Measurements from ENCODE around the gene LRRC28.

LRRC28 gene

DNA sequence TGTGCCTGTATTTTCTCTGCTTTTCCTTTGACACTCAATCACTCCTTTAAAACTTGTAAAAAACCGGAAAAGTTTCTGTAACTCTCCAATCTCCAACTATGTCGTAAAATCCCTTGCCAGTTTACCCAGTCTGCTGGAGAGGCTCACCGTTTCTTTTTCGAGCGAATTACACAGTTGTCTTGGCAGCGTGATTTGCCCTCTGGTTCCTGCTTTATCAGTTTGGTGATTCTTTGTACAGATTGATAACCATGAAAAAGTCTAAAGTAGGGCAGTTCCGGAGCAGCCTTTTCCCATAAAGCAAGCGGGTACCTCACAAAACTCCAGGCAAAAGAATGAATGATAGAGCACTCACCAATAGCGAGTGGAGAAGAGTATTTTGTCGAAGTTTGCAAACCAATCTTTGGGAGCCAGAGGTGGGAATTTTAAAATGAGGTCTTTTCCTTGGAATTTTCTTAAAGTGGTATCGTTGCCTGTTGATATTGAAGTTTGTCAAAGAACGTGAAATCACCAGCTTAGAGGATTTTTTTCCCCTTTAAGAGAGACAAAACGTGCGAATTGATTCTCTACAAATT lies 1.9 kb upstream of the LRRC28 start, which contains the start of gene TTC23:
Gene TTC23, minus strand, starts transcription at position 312 of the 572 bp plus-strand sequence. CDS start 20,869 bp downstream, outside the sequence.
- DNase-seq (ENCODE audit: low spot score), result no peak

DNA sequence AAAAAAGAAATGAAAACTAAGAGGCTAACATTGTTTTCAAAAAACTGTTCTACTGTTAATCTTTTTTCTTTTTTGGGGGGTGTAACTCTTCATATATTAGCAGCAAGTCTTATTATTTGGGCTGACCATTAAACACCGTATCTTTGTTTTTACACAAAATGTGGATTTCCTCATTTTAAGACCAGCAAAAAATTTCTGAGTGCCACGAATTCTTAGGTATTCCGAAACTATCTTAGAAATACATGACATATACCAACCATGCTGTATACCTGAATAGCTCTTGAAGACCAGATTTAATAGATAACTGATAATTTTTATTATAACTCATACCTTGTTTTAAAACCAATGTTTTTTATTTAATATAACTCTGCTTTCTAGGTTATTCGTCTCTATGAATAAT lies 1.3 kb upstream of the LRRC28 start:
- DNase-seq (ENCODE audit: low spot score), result no peak

DNA sequence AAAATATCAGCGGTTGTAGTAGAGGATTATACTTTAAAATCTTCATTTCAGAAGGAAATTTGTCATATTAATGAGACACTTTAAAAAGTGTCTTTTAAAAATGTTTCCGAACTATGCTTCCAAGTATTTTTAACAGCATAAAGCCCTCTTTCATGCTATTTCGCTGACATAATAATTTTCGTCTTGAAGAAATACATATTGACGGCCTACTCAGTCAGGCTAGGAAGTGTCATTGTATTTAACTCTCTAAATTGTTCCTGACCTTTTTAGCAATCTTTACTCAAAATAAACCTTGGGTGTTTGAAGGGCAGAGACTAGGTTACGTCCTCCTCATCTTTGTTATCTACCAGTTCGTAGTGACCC lies 806 bp upstream of the LRRC28 start:
- no peak for DNase-seq (ENCODE audit: low spot score)

DNA sequence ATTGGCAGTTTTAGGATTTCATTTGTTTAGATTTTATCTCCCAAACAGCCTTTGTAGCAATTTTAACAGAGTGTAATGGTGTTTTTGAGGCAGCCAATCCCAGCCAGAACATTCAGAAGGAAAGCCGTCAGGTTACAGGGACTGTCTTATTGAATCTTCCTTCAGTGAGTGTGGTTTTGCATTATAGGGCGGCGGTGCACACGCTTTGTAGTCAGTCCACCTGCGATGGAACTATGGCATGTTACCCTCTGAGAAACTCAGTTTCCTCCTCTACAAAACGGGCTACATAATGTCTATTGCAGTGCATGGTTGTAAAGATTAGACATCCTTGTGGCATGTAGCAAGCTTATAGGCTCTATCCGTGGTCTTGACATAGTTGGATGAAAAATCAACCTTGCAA lies 1.0 kb downstream of the LRRC28 start:
- no peak for DNase-seq (ENCODE audit: low spot score)

DNA sequence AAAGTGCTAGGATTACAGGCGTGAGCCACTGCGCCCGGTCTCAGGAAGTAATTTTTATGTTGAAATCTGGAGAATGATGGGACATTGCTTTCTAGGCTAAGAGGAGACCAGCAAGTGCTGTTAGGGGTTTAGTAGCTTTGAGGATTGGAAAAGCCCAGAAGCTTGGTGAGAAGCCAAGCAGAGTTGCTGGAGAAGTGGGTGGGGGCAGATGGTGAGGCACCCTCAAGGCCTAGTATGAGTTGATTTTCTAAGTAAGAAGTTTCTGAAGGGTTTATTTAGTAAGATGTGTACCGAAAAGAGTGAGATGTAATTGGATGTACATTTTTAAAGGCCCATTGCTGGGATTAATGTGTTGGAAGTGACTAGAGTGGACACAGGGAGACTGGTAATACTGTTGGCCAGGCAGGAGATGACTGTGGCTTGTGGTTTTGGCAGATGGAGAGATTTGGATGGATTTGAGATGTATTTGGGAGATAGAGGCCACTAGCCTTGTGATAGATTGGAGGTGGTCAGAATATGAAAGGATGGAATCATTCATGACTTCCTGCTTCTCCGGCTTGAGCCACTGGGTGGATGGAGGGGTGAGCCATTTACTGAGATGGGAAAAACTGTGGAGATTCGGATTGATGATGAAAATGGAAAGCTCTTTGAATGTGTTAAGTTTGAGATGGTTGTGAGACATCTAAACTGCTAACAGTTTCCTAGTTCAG lies 2.3 kb downstream of the LRRC28 start:
- DNase-seq (ENCODE audit: low spot score), result no peak

DNA sequence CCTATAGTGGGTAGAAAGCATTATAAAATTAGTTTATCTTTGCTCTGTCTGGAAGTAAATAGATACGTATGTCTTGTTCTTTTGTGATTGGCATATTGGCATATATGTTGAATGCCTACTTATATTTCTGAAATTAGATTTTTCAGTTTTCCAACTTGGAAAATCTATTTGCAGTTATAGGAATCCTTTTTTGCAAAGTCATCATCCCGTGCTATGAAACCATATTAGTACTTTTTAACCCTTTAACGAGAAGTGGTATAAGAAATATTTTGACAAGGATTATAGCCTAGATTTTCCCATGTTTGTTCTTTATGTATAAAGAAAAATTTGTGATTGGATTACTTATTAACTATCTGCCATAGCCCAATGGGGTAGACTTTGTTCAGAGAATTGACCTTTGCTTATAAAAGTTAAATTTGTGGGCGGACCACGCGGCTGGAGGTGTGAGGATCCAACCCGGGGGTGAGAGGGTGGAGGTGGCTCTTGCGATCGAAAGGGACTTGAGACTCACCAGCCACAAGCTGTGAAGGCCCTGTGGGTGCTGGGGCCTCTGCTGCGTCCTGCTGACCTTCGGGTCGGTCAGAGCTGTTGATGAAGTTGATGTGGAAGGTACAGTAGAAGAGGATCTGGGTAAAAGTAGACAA lies 5.9 kb downstream of the LRRC28 start:
- no peak for DNase-seq (ENCODE audit: low spot score)

DNA sequence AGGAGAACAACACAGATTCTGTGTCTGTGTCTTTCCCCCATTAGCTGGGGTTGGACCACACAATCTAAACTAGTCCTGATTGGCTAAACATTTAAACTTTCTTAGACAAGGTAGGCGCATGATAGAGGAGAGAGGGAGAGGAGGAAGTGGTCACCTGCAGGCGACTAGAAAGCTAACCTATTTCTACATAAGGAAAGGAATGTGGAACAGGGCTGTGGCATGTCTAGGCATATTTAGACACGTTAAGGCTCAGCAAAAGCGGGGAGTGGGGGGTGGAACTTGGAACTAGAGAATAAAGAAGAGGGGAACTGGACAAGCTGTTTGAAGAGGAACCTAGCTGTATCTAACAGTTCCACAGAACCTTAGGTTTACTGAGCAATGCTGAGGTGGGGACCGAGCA lies 12.8 kb downstream of the LRRC28 start:
- no peak for DNase-seq (ENCODE audit: low spot score)

DNA sequence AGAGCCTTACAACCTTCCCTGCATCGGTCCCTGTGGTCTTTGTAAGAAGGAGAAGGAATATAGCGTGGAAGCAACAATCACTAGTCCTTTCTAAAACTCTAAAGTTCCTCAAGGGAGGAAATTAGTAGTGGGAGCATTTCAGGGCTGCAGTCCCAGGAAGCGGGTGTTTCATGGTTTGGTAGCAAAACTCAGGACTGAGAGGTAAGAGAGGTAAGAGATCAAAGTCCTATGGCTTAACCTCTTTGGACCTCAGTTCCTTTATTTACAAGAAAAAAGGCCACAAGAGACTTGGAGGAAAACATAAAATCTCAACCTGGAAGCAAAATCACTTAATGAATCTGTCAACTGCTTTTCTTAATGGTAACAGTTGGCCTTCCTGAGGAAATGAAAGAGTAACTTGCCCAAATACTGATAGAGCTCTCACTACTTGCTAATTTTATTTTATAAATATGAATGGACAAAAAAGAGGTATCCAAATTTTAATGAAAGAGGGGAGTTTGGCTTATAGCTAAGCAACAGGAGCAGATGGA lies 14.3 kb downstream of the LRRC28 start:
- DNase-seq (ENCODE audit: low spot score), result no peak

DNA sequence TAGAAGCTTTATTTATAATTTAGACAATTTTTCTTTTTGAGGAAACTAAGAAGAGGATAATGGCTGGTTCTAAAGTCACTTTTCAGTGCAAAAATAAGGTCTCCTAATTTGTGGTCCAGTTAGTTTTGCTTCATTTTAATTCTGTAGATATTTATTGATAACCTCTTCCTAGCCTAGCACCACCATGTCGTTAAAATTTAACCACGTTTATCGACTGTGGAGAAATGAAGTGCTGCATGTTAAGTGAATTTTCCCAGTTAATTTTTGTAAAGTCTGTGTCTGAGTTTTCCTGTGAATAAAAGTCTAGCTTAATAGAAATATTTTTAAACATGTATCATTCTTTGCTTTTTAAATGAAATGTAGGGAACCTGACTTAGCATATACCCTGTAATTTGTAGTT lies 16.7 kb downstream of the LRRC28 start:
- DNase-seq (ENCODE audit: low spot score), result no peak

DNA sequence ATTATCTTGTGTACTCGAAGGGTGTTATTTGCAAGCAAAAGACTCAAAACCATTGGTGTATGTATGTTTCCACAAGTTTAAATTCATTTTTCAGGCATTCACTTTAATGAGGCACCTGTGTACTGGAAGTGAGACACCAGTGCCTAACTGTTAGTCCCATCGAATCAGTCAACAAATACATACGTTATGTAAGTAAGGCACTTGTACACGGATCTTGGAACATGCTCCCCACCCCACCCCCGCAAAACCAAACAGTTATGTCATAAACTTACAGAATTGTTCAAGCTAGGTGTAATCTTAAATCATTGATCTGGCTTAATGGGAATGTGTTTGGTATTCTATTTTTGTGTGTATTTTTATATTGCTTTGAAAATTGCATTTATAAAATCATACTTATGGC lies 17.1 kb downstream of the LRRC28 start:
- no peak for DNase-seq (ENCODE audit: low spot score)

DNA sequence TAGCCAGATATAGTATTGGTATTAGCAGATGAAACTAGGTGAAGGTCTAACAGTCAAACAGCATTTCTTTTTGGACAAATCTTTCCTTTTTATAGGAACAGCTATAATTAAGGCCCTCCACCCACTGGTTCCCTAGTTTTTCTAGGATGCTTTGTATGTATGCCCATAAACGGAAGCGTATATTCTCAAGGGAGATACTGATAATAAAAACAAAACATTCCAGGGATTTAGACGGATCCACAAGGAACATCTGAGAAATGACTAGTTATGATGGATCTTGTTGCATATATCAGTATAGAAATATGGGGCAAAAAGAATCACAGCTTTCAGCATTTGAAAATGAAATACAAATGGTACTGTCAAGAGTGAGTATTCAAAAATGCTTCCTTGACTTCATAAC lies 22.5 kb downstream of the LRRC28 start:
- DNase-seq (ENCODE audit: low spot score), result no peak

DNA sequence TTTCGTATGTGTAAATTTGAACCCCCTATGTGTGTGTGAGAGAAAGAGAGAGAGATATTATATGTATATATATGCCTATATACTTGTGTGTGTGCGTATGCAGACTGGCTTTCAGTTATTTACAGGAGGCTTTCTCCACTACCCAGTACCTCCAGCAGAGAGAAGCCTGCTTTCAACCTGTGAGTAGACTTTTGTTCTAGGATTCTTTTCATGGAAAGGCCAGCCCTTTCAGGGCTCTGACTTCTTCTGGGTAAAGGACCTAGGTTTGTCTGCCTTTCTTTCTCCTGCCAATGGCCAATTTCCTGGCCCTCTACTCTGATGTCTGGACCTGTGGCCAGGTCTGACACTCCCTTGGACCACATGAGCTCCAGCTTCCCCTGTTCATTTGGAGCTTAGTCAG lies 23.8 kb downstream of the LRRC28 start:
- no peak for DNase-seq (ENCODE audit: low spot score)

DNA sequence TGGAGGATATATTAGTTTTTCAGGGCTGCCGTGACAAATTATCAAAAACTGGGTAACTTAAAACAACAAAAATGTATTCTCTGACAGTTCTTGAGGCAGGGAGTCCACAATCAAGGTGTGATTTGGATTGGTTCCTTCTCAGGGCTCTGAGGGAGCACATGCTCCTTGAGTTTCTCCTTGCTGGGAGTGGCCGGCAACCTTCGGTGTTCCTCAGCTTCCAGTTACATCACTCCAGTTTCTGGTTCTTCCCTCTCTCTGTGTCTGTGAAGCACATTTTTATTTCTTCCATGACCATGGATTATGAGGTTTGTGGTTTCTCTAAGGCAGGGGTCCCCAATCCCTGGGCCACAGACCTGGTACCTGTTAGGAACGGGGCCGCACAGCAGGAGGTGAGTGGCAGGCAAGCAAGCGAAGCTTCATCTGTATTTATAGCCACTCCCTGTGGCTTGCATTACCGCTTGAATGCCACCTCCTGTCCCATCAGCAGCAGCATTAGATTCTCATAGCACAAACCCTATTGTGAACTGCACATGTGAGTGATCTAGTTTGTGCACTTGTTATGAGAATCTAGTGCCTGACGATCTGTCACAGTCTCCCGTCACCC lies 24.3 kb downstream of the LRRC28 start:
- DNase-seq (ENCODE audit: low spot score), result no peak

DNA sequence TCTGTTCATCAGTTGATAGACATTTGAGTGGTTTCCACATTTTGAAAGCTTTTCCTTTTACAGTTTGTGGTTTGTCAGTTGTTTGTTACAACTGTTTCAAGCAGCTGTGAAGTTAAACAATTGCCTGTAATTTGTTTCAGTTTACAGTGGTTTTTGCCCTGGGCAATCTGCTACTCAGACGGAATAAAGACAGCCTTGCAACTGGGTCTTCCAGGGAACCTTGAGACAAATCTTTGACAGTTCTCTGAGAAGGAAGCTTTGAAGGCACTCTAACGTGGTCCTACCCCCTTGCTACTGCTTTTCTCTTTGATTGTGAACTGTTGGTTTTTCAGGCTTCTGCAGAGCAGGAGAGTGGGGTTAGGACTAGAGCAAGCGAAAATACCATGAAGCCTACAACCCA lies 28.0 kb downstream of the LRRC28 start:
- no peak for DNase-seq (ENCODE audit: low spot score)

DNA sequence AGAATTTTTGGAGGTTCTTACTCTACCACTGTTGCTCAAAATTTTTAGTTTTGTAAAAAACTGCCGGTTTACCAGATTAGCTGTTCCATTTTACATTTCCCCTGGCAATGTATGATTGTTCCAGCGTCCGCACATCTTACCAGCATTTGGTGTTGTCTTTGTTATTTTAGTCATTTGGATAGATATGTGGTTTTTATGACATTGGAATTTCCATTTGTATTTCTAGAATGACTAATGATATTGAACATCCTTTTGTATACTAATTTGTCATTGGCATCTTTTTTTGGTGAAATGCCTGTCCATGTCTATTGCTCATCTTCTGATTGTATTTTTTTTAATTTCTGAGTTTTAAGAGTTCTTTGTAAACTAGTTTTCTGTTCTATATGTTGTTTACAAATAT lies 28.5 kb downstream of the LRRC28 start:
- DNase-seq (ENCODE audit: low spot score), result no peak

DNA sequence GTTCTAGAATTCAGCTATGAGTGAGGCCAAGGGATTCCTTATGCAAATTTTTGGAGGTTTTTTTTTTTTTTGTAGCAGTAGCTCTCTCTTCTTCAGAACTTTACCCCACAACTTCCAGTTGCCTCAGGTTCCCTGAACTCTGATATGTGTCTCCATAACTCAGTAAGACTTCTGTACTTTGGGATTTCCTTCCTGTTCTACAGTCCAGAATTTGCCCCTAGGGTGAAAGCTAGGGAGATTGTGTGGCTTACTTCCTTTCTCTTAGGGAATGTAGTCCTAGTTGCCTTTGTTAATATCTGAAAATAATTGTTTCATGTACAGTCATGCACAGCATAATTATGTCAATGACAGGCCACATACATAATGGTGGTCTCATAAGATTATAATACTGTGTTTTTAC lies 30.8 kb downstream of the LRRC28 start:
- no peak for DNase-seq (ENCODE audit: low spot score)

DNA sequence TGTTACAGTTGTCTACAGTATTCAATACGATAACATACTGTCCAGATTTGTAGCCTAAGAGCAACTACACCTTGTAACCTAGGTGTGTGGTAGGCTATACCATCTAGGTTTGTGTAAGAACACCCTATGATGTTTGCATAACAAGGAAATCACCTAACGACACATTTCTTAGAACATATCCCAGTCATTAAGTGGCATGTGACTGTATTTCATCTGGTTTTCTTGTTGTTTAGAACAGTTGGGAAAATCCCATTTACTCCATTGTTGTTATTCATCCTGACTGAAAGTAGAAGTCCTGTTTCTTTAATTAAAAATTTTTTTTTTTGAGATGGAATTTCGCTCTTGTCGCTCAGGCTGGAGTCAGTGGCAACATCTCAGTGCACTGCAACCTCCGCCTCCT lies 31.3 kb downstream of the LRRC28 start:
- no peak for DNase-seq (ENCODE audit: low spot score)

DNA sequence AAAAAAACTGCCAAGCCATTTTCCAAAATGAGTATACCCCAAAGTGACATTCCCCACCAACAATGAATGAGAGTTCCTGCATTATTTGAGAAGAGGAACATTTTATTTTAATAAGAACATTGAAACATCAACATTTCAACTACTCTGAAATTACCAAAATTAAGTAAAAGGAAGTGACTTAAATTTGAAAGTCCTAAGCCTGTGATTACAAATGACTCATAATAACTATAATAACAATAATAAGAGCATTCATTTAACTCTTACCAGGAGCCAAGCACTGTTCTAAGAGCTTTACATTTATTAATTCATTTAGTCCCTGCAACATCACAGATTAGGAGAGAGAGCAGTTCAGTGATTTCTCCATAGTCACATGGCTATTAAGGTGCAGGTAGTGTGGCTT lies 32.4 kb downstream of the LRRC28 start:
- DNase-seq (ENCODE audit: low spot score), result no peak

DNA sequence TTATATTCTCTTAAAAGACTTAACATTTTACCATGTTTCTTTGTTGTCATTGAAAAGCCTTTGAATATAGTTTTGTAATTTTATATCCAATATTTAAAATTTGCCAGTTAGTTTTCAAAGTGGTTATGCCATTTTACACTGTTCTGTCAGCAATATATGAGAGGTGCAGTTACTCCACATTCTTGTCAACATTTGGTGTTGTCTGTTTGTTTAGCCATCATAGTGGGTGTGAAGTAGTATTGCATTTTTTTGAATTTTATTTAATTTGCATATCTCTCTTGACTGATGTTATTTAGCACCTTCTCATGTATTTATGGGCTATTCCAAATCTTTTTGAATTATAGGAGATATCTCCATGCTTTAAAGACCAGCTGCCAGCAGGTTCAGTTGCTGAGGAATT lies 40.4 kb downstream of the LRRC28 start:
- DNase-seq (ENCODE audit: low spot score), result no peak

DNA sequence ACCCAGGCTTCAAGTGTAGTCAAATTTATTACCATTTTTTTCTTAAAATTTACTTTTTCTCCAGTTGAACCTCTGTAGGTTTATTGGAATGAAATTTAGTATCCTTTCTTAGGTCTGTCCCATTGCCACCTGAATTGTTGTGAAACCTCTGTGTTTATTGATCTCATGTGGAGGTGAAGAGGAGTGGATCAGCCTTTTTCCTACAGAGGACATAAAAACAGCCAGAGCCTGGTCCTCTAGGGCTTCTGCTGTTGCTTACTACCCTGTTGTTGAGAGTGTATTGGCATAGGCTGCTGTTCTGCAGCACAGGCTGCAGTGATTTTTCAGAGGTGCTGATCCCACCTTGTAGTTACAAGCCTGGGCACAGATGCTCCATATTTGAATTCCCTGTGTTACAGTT lies 44.6 kb downstream of the LRRC28 start:
- DNase-seq (ENCODE audit: low spot score), result no peak

DNA sequence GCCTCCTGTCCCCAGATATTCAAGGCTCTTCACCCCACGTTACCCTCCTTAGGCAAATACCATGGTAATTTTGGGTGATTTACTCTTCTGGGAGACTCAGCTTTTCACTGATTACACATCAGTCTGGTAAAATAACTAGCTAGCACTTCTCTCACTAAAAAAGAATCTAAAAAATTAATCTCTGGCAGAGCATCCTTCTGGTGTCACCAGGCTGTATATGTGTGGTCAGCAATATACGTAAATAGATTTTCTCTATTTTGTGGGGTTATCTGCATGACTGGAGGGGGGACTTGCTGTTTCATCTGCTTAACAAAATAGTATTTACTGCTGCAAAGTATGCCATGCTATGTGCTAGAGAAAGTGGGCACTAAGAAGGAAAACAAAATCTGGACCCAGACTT lies 45.1 kb downstream of the LRRC28 start:
- no peak for DNase-seq (ENCODE audit: low spot score)

DNA sequence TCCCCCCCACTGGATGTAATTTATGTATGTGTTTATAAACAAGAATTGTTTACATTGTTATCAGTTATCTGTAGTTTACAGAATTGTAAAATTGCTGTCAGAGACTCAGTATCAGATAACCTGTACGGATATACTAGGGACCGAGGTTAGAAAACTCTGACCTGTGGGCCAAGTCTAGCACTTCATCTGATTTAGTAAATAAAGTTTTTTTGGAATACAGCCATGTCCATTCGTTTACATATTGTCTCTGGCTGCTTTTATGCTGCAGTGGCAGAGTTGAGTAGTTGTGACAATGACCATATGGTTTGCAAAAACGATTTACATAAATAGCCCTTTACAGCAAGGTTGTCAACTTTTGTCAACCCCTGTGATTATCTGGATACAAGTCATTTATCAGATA lies 52.6 kb downstream of the LRRC28 start:
- no peak for DNase-seq (ENCODE audit: low spot score)

Measured in germinal center (tissue), 1 donor.